ENCODE measurements around the gene KCNQ1.

The KCNQ1 gene

DNA sequence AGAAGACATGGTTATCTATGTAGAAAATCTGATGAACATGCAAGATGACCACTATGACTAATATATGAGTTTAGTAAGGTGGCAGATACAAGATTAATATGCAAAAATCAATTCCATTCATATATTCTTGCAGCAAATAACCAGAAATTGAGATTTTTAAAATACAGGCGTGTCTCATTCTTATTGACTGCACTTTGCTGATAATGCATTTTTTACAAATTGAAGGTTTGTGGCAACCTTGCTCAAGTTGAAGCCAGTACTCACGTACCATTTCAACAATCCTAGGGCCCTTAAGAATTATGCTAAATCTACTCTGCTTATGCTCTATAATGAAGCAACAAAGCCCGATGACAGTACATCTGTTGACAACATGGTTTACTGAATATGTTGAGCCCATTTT, 150.4 kb downstream of the KCNQ1 start:
- Histone ChIP-seq H3K9me3 (ENCODE audit: insufficient read depth, low read depth, low read length) (no peaks in the 10 kb centered on the region), H3K9ac (ENCODE audit: low read depth, low read length, poor library complexity, severe bottlenecking) (no peak overlapping the region), H3K79me2 (ENCODE audit: insufficient read depth, low read length) (no peaks in the 10 kb centered on the region), H3K4me1 (ENCODE audit: insufficient read depth, low read length, poor library complexity, severe bottlenecking) (no peaks in the 10 kb centered on the region), H3F3A (ENCODE audit: low read depth) (no peaks in the 10 kb centered on the region), H3K4me3 (ENCODE audit: low read length, poor library complexity, severe bottlenecking) (no peak overlapping the region), H4K20me1 (ENCODE audit: insufficient read depth, low read length, poor library complexity, severe bottlenecking) (no peaks in the 10 kb centered on the region), H3K4me2 (ENCODE audit: low read depth, low read length, poor library complexity, severe bottlenecking) (no peak overlapping the region), H3K27me3 (ENCODE audit: insufficient read depth, low read length, poor library complexity, severe bottlenecking) (no peaks in the 10 kb centered on the region), H2AFZ (ENCODE audit: low read length) (no peak overlapping the region), H3K36me3 (ENCODE audit: insufficient read depth, low read length) (no peaks in the 10 kb centered on the region), H3K9me2 (replicated peaks; ENCODE audit: low read depth, low read length) (no peaks in the 10 kb centered on the region)
- TF ChIP-seq EZH2phosphoT487 (IDR thresholded peaks at IDR 0.05; ENCODE audit: borderline replicate concordance) = no peak
- TF ChIP-seq CTCF (conservative IDR thresholded peaks at IDR 0.05; ENCODE audit: low read length) = no peak

GRCh38 chr11:2599561-2600189, 154.9 kb downstream of the KCNQ1 start:
- Histone ChIP-seq H3K9me2 (replicated peaks; ENCODE audit: low read depth, low read length) (no peaks in the 10 kb centered on the region), H3K79me2 (ENCODE audit: insufficient read depth, low read length) (no peaks in the 10 kb centered on the region), H2AFZ (ENCODE audit: low read length) (no peak overlapping the region; the same call in 1 of the 2 replicates), H3K9ac (ENCODE audit: low read depth, low read length, poor library complexity, severe bottlenecking) (no peak overlapping the region), H3K36me3 (ENCODE audit: insufficient read depth, low read length) (no peaks in the 10 kb centered on the region), H3K4me3 (ENCODE audit: low read length, poor library complexity, severe bottlenecking) (no peak overlapping the region), H3K27me3 (ENCODE audit: insufficient read depth, low read length, poor library complexity, severe bottlenecking) (no peaks in the 10 kb centered on the region), H3K9me3 (ENCODE audit: insufficient read depth, low read depth, low read length) (no peaks in the 10 kb centered on the region), H3K4me1 (ENCODE audit: insufficient read depth, low read length, poor library complexity, severe bottlenecking) (no peaks in the 10 kb centered on the region), H3K4me2 (ENCODE audit: low read depth, low read length, poor library complexity, severe bottlenecking) (no peak overlapping the region), H3F3A (ENCODE audit: low read depth) (no peaks in the 10 kb centered on the region), H4K20me1 (ENCODE audit: insufficient read depth, low read length, poor library complexity, severe bottlenecking) (no peaks in the 10 kb centered on the region)
- TF ChIP-seq EZH2phosphoT487 (IDR thresholded peaks at IDR 0.05; ENCODE audit: borderline replicate concordance) = no peak
- TF ChIP-seq CTCF (conservative IDR thresholded peaks at IDR 0.05; ENCODE audit: low read length) = no peak

DNA sequence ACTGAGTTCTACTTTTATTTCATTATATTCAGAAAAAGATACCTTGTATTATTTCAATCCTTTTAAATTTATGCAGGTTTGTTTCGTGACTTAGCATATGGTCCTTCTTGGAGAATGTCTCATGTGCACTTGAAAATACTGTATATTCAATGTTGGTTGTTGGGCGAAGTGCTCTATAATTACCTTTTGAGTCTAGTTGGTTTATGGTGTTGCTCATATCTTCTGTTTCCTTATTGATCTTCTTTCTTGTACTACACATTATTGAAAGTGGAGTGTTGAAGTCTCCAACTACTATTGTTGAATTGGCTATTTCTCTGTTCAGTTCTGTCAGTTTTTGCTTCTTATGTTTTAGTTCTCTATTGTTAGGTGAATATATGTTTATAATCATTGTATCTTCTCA, 164.5 kb downstream of the KCNQ1 start:
- no peak overlapping the region for H3K4me2 ChIP-seq (ENCODE audit: low read depth, low read length, poor library complexity, severe bottlenecking)
- H3F3A ChIP-seq (ENCODE audit: low read depth) = no peaks in the 10 kb centered on the region
- H3K4me3 ChIP-seq (ENCODE audit: low read length, poor library complexity, severe bottlenecking) = no peak overlapping the region
- H4K20me1 ChIP-seq (ENCODE audit: insufficient read depth, low read length, poor library complexity, severe bottlenecking) = no peaks in the 10 kb centered on the region
- no peaks in the 10 kb centered on the region for H3K27me3 ChIP-seq (ENCODE audit: insufficient read depth, low read length, poor library complexity, severe bottlenecking)
- H3K4me1 ChIP-seq (ENCODE audit: insufficient read depth, low read length, poor library complexity, severe bottlenecking) = no peaks in the 10 kb centered on the region
- no peaks in the 10 kb centered on the region for H3K79me2 ChIP-seq (ENCODE audit: insufficient read depth, low read length)
- H3K9me2 ChIP-seq (replicated peaks; ENCODE audit: low read depth, low read length) = no peaks in the 10 kb centered on the region
- no peaks in the 10 kb centered on the region for H3K36me3 ChIP-seq (ENCODE audit: insufficient read depth, low read length)
- no peak for TF ChIP-seq CTCF (conservative IDR thresholded peaks at IDR 0.05; ENCODE audit: low read length)
- no peak for TF ChIP-seq EZH2phosphoT487 (IDR thresholded peaks at IDR 0.05; ENCODE audit: borderline replicate concordance)
- peaks cover 4% of the 10 kb centered on the region; the same call in 1 of the 2 replicates for H3K9me3 ChIP-seq (ENCODE audit: insufficient read depth, low read depth, low read length)
- no peak overlapping the region for H3K9ac ChIP-seq (ENCODE audit: low read depth, low read length, poor library complexity, severe bottlenecking)
- no peak overlapping the region for H2AFZ ChIP-seq (ENCODE audit: low read length)

Data from Loucy (cell line).